Measurements from ENCODE around the gene RAMP2.

GRCh38 chr17:42787266-42787665 is 26.2 kb downstream of the RAMP2 start:
- TF ChIP-seq, protein P1, sequence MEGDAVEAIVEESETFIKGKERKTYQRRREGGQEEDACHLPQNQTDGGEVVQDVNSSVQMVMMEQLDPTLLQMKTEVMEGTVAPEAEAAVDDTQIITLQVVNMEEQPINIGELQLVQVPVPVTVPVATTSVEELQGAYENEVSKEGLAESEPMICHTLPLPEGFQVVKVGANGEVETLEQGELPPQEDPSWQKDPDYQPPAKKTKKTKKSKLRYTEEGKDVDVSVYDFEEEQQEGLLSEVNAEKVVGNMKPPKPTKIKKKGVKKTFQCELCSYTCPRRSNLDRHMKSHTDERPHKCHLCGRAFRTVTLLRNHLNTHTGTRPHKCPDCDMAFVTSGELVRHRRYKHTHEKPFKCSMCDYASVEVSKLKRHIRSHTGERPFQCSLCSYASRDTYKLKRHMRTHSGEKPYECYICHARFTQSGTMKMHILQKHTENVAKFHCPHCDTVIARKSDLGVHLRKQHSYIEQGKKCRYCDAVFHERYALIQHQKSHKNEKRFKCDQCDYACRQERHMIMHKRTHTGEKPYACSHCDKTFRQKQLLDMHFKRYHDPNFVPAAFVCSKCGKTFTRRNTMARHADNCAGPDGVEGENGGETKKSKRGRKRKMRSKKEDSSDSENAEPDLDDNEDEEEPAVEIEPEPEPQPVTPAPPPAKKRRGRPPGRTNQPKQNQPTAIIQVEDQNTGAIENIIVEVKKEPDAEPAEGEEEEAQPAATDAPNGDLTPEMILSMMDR (IDR thresholded peaks at IDR 0.05), result no peak
- no peak for TF ChIP-seq POLR2A (IDR thresholded peaks at IDR 0.05)
- no peak for TF ChIP-seq EP300 (IDR thresholded peaks at IDR 0.05)
